Stomach (tissue), 4 donors: ENCODE measurements around the gene RGPD3.
"Not testable (repeated sequence)": the region's sequence is repeated elsewhere in the genome, so short reads cannot be mapped to it uniquely, and the experiment has no call there.

Experiments used
- EP300 ChIP-seq: sonication (generic); formaldehyde crosslinking; IDR thresholded peaks from one replicate; pipeline ENCODE4 v1.6.1; 2017; ENCODE audit warnings: antibody characterized with exemption
- POLR2AphosphoS5 ChIP-seq, 3 donors: sonication (generic); formaldehyde crosslinking; IDR thresholded peaks; one replicate each; pipeline ENCODE4 v1.6.1; 2016; ENCODE audit warnings: antibody characterized with exemption in 3 of 3
- TF ChIP-seq, protein P1 (sequence below), 7 experiments: fragments of 450-650 bp in 4 of 7; fragments of 200-600 bp in 3 of 7; sonication (generic) in 3 of 7; IDR thresholded peaks; one replicate each; pipeline ENCODE4 v1.5.1; 2016 to 2019; ENCODE audit warnings: antibody characterized with exemption in 7 of 7, control low read depth in 2 of 7, mild to moderate bottlenecking in 1 of 7

DNA sequence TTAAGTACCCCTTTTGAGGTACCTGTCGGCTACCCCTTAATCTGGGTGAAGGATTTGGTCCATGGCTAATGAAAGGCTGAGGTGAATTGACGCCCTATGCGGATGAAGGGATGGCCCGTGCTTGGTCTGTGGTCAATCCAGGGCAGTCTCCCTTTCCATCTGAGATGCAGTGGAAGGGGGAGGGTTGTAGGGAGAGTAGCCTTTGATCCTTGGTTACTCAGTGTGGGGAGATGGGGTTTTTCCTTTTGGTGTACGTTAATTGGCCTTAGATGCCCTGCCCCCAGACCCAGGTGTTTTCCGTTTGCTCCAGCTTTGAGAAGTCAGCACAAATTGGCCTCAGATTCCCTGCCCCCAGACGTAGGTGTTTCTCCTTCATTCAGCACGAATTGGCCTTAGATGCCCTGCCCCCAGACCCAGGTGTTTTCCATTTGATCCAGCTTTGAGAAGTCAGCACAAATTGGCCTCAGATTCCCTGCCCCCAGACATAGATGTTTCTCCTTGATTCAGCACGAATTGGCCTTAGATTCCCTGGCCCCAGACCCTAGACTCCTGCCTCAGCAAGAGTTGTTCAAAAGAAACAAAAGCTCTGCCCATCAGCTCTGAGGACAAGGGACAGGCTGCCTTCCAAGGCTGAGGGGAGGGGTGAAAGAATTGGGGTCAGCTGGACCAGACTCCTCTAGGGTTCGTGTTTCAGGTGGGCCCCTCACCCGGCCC lies 40.6 kb upstream of the RGPD3 start:
- not testable (repeated sequence) for TF ChIP-seq POLR2AphosphoS5 (IDR thresholded peaks at IDR 0.05); EP300
- TF ChIP-seq, protein P1, sequence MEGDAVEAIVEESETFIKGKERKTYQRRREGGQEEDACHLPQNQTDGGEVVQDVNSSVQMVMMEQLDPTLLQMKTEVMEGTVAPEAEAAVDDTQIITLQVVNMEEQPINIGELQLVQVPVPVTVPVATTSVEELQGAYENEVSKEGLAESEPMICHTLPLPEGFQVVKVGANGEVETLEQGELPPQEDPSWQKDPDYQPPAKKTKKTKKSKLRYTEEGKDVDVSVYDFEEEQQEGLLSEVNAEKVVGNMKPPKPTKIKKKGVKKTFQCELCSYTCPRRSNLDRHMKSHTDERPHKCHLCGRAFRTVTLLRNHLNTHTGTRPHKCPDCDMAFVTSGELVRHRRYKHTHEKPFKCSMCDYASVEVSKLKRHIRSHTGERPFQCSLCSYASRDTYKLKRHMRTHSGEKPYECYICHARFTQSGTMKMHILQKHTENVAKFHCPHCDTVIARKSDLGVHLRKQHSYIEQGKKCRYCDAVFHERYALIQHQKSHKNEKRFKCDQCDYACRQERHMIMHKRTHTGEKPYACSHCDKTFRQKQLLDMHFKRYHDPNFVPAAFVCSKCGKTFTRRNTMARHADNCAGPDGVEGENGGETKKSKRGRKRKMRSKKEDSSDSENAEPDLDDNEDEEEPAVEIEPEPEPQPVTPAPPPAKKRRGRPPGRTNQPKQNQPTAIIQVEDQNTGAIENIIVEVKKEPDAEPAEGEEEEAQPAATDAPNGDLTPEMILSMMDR (IDR thresholded peaks at IDR 0.05): not testable (repeated sequence)
